ENCODE data around the gene VAMP5. TPM values are rescaled to one million over a fixed set of nuclear protein-coding genes. Genes with fewer than 3 reads are reported as not detected.

VAMP5 gene
- total and polyA plus RNA-seq, 2 experiments from 2014 or later: 2.7 to 36.1 TPM

- Histone ChIP-seq H3K9me3 (ENCODE audit: low read depth) (no peaks in the 10 kb centered on the region), H4K20me1 (ENCODE audit: insufficient read depth, poor library complexity, severe bottlenecking) (peaks cover 6% of the 10 kb centered on the region), H3K79me2 (peaks cover 48% of the 10 kb centered on the region), H3K27ac (no peak overlapping the region), H2AFZ (no peak overlapping the region), H3K9me2 (replicated peaks; ENCODE audit: insufficient read depth) (no peaks in the 10 kb centered on the region), H3K4me3 (no peak overlapping the region), H3K4me2 (no peak overlapping the region), H3K36me3 (replicated peaks; ENCODE audit: insufficient read depth, low read depth) (no peaks in the 10 kb centered on the region), H3K4me1 (ENCODE audit: insufficient read depth) (peaks cover 12% of the 10 kb centered on the region), H3K27me3 (no peaks in the 10 kb centered on the region)
- WGBS (ENCODE audit: low lambda C conversion rate, missing lambda C conversion rate): 93% methylated on average over 6 of the region's 6 CpGs
- no peak for DNase-seq (ENCODE audit: low spot score)
- TF ChIP-seq EZH2 (IDR thresholded peaks at IDR 0.05; ENCODE audit: borderline replicate concordance) (no peak), EZH2phosphoT487 (IDR thresholded peaks at IDR 0.05; ENCODE audit: low read depth, severe bottlenecking, unreplicated experiment) (no peak), CTCF (IDR thresholded peaks at IDR 0.05; ENCODE audit: poor library complexity) (no peak)
Measured at GRCh38 chr2:85619617-85620016, 35.4 kb downstream of the VAMP5 start.

GRCh38 chr2:85621338-85621737 is 37.1 kb downstream of the VAMP5 start:
- Histone ChIP-seq H3K79me2 (peaks cover 47% of the 10 kb centered on the region), H3K9me3 (ENCODE audit: low read depth) (no peaks in the 10 kb centered on the region), H4K20me1 (ENCODE audit: insufficient read depth, poor library complexity, severe bottlenecking) (peaks cover 6% of the 10 kb centered on the region), H3K4me3 (no peak overlapping the region), H3K27ac (peak overlapping the region; percentile 24), H3K36me3 (replicated peaks; ENCODE audit: insufficient read depth, low read depth) (no peaks in the 10 kb centered on the region), H3K4me2 (no peak overlapping the region), H2AFZ (no peak overlapping the region), H3K4me1 (ENCODE audit: insufficient read depth) (peaks cover 12% of the 10 kb centered on the region), H3K27me3 (no peaks in the 10 kb centered on the region), H3K9me2 (replicated peaks; ENCODE audit: insufficient read depth) (no peaks in the 10 kb centered on the region)
- DNase-seq (ENCODE audit: low spot score): no peak
- no peak for TF ChIP-seq EZH2 (IDR thresholded peaks at IDR 0.05; ENCODE audit: borderline replicate concordance)
- TF ChIP-seq EZH2phosphoT487 (IDR thresholded peaks at IDR 0.05; ENCODE audit: low read depth, severe bottlenecking, unreplicated experiment): no peak
- 89% methylated on average over 1 of the region's 1 CpG for WGBS (ENCODE audit: low lambda C conversion rate, missing lambda C conversion rate)

- Histone ChIP-seq H3K27me3 (no peaks in the 10 kb centered on the region), H4K20me1 (ENCODE audit: insufficient read depth, poor library complexity, severe bottlenecking) (no peaks in the 10 kb centered on the region), H3K79me2 (peaks cover 21% of the 10 kb centered on the region), H2AFZ (no peak overlapping the region), H3K4me2 (no peak overlapping the region), H3K36me3 (replicated peaks; ENCODE audit: insufficient read depth, low read depth) (no peaks in the 10 kb centered on the region), H3K9me3 (ENCODE audit: low read depth) (no peaks in the 10 kb centered on the region), H3K4me3 (no peak overlapping the region), H3K27ac (no peak overlapping the region), H3K4me1 (ENCODE audit: insufficient read depth) (no peaks in the 10 kb centered on the region), H3K9me2 (replicated peaks; ENCODE audit: insufficient read depth) (no peaks in the 10 kb centered on the region)
- WGBS (ENCODE audit: low lambda C conversion rate, missing lambda C conversion rate): 93% methylated on average over 5 of the region's 5 CpGs
- DNase-seq (ENCODE audit: low spot score): no peak
- TF ChIP-seq EZH2phosphoT487 (IDR thresholded peaks at IDR 0.05; ENCODE audit: low read depth, severe bottlenecking, unreplicated experiment) (no peak), CTCF (IDR thresholded peaks at IDR 0.05; ENCODE audit: poor library complexity) (no peak)
Measured at GRCh38 chr2:85623991-85624390, 39.8 kb downstream of the VAMP5 start.

GRCh38 chr2:85628658-85629057 is 44.4 kb downstream of the VAMP5 start:
- Histone ChIP-seq H3K27ac (no peak overlapping the region), H4K20me1 (ENCODE audit: insufficient read depth, poor library complexity, severe bottlenecking) (no peaks in the 10 kb centered on the region), H3K9me3 (ENCODE audit: low read depth) (no peaks in the 10 kb centered on the region), H3K4me1 (ENCODE audit: insufficient read depth) (no peaks in the 10 kb centered on the region), H3K4me3 (no peak overlapping the region), H2AFZ (no peak overlapping the region), H3K36me3 (replicated peaks; ENCODE audit: insufficient read depth, low read depth) (no peaks in the 10 kb centered on the region), H3K4me2 (no peak overlapping the region), H3K9me2 (replicated peaks; ENCODE audit: insufficient read depth) (no peaks in the 10 kb centered on the region), H3K27me3 (no peaks in the 10 kb centered on the region), H3K79me2 (peaks cover 6% of the 10 kb centered on the region)
- no peak for DNase-seq (ENCODE audit: low spot score)
- TF ChIP-seq CTCF (IDR thresholded peaks at IDR 0.05; ENCODE audit: poor library complexity): no peak
- no peak for TF ChIP-seq EZH2phosphoT487 (IDR thresholded peaks at IDR 0.05; ENCODE audit: low read depth, severe bottlenecking, unreplicated experiment)
- TF ChIP-seq EZH2 (IDR thresholded peaks at IDR 0.05; ENCODE audit: borderline replicate concordance): no peak
- 63% methylated on average over 2 of the region's 2 CpGs for WGBS (ENCODE audit: low lambda C conversion rate, missing lambda C conversion rate)

Data from hepatocyte (in vitro differentiated cells).